Activated T-helper 2 cell treated with anti-CD3 and anti-CD28 coated beads, Interferon-gamma antibody, Interleukin-2, Interleukin-4, amounts not matched to agents 10 μg/mL and 5 μg/mL and 100 μg/mL, durations not matched to agents 14 hours and 24 hours and 36 hours (primary cell): ENCODE measurements around the gene ASGR1. TPM values are rescaled to one million over a fixed set of nuclear protein-coding genes. Genes with fewer than 3 reads are reported as not detected.
"Not testable (repeated sequence)": the region's sequence is repeated elsewhere in the genome, so short reads cannot be mapped to it uniquely, and the experiment has no call there.

Experiments used
- DNase-seq: peaks from one replicate; pipeline ENCODE4 v3.0.0; 2021; ENCODE audit warnings: low spot score
- H3K27ac Mint-ChIP-seq: one replicate; pipeline ENCODE4 v1.8.0; 2021; ENCODE audit warnings: mixed read lengths
- H3K27me3 Mint-ChIP-seq: one replicate; pipeline ENCODE4 v1.8.0; 2021; ENCODE audit warnings: low read depth, mixed read lengths
- H3K36me3 Mint-ChIP-seq: one replicate; pipeline ENCODE4 v1.8.0; 2021; ENCODE audit warnings: low read depth, mixed read lengths
- H3K4me1 Mint-ChIP-seq: one replicate; pipeline ENCODE4 v1.8.0; 2021; ENCODE audit warnings: low read depth, mixed read lengths
- H3K4me3 Mint-ChIP-seq: one replicate; pipeline ENCODE4 v1.8.0; 2021; ENCODE audit warnings: low read depth, mild to moderate bottlenecking, moderate library complexity, mixed read lengths
- H3K9me3 Mint-ChIP-seq: one replicate; pipeline ENCODE4 v1.8.0; 2021; ENCODE audit warnings: mixed read lengths
- intact Hi-C: fragments of 100-400 bp; cut with micrococcal nuclease; formaldehyde crosslinking; loops from one replicate; pipeline ENCODE4 v1.15.1; 2023
- total RNA-seq: library from RNA; stranded (reverse); gene quantifications from 2 replicates; pipeline ENCODE4 v1.2.3, GENCODE V29; 2022

The ASGR1 gene
- total RNA-seq, 1 donor from 2014 or later = 1.7 TPM

DNA sequence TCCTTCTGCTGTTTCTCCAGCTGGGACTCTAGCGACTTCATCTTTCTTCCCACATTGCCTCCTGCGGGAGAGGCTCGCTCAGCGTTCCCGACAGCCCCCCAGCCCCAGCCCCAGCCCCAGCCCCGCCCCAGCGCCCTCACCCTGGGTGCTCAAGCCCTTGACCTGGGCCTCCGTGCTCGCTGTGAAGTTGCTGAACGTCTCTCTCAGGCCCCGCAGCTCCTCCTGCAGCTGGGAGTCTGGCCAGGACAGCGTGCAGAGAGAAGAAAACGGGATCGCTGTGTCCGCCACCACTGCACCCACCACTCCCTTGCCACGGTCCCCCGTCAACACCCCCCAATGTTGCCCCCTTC is 2.4 kb downstream of the ASGR1 start:
- no peaks in the 10 kb centered on the region for H3K9me3 Mint-ChIP-seq
- no peak overlapping the region for H3K4me3 Mint-ChIP-seq
- H3K4me1 Mint-ChIP-seq = peaks cover 9% of the 10 kb centered on the region
- DNase-seq = no peak
- H3K27me3 Mint-ChIP-seq = peaks cover 11% of the 10 kb centered on the region
- intact Hi-C loops = loop anchor here (2.0 kb wide), 1 partner anchor 130 kb away; no protein-coding TSS in a partner anchor
- no peaks in the 10 kb centered on the region for H3K36me3 Mint-ChIP-seq
- H3K27ac Mint-ChIP-seq = no peak overlapping the region

DNA sequence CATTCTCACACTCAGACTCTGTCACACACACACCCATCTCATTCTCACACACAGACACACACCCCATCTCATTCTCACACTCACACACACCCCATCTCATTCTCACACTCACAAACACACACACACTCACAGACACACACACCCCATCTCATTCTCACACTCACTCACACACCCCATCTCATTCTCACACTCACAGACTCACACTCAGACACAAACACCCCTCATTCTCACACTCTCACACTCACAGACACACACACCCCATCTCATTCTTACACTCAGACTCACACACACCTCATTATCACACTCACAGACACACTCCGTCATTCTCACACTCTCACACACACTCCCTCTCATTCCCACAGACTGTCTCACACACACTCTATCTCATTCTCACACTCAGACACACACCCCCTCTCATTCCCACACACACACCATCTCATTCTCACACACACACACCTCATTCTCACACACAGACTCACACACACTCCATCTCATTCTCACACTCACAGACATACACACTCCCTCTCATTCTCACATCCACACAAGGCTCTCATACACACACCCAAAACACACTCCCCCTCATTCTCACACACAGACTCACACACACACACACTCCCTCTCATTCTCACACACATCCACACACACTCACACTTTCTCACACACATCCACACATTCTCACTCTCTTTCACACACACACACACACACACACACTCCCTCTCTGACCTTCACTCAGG is 2.9 kb downstream of the ASGR1 start:
- Mint-ChIP-seq H3K27ac (no peak overlapping the region), H3K9me3 (no peaks in the 10 kb centered on the region), H3K36me3 (no peaks in the 10 kb centered on the region), H3K4me3 (no peak overlapping the region), H3K27me3 (peaks cover 11% of the 10 kb centered on the region), H3K4me1 (peaks cover 9% of the 10 kb centered on the region)
- DNase-seq = no peak
- intact Hi-C loops = loop anchor here (2.0 kb wide), 1 partner anchor 129 kb away; no protein-coding TSS in a partner anchor

GRCh38 chr17:7175330-7175733 is 3.8 kb downstream of the ASGR1 start:
- H3K36me3 Mint-ChIP-seq = no peaks in the 10 kb centered on the region
- H3K27ac Mint-ChIP-seq = no peak overlapping the region
- peaks cover 11% of the 10 kb centered on the region for H3K27me3 Mint-ChIP-seq
- H3K9me3 Mint-ChIP-seq = no peaks in the 10 kb centered on the region
- peaks cover 9% of the 10 kb centered on the region for H3K4me1 Mint-ChIP-seq
- intact Hi-C loops = no loop called here
- no peak overlapping the region for H3K4me3 Mint-ChIP-seq
- DNase-seq = no peak

GRCh38 chr17:7174603-7175326 is 4.4 kb downstream of the ASGR1 start:
- Mint-ChIP-seq H3K36me3 (no peaks in the 10 kb centered on the region), H3K9me3 (no peaks in the 10 kb centered on the region), H3K27me3 (peaks cover 12% of the 10 kb centered on the region), H3K4me3 (no peak overlapping the region), H3K4me1 (peaks cover 9% of the 10 kb centered on the region), H3K27ac (no peak overlapping the region)
- no peak for DNase-seq
- intact Hi-C loops = no loop called here

- H3K27ac Mint-ChIP-seq = no peak overlapping the region
- no peak overlapping the region for H3K4me3 Mint-ChIP-seq
- no peaks in the 10 kb centered on the region for H3K36me3 Mint-ChIP-seq
- H3K27me3 Mint-ChIP-seq = peaks cover 12% of the 10 kb centered on the region
- H3K4me1 Mint-ChIP-seq = peaks cover 9% of the 10 kb centered on the region
- intact Hi-C loops = no loop called here
- DNase-seq = peak; percentile 46
- H3K9me3 Mint-ChIP-seq = no peaks in the 10 kb centered on the region
Observed at GRCh38 chr17:7173687-7174602, 5.2 kb downstream of the ASGR1 start.

DNA sequence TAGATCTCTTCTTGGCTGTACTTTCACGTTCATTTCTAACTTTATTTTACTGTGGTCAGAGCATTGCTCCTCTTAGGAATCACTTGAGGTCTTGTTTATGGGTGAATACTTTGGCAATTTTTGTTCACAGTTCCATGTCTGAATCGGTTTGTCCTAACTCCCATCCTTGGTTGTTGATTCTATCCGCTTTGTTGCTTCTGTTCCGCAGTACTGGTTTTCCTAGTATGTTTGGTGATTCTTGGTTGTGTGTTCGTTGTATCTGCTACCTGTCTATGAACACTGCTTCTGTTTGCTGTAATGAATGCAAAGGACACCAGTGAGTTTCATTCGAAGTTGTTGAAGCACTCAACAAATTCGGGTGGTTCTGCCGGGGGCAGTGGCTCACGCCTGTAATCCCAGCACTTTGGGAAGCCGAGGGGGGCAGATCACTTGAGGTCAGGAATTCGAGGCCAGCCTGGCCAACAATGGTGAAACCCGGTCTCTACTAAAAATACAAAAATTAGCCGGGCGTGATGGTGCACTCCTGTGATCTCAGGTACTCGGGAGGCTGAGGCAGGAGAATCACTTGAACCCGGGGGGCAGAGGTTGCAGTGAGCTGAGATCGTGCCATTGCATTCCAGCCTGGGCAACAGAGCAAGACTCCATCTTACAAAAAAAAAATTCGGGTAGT is 6.5 kb downstream of the ASGR1 start:
- H3K4me3 Mint-ChIP-seq, H3K9me3 Mint-ChIP-seq, H3K36me3 Mint-ChIP-seq, DNase-seq, H3K27me3 Mint-ChIP-seq, H3K4me1 Mint-ChIP-seq, intact Hi-C loops, H3K27ac Mint-ChIP-seq: not testable (repeated sequence)

DNA sequence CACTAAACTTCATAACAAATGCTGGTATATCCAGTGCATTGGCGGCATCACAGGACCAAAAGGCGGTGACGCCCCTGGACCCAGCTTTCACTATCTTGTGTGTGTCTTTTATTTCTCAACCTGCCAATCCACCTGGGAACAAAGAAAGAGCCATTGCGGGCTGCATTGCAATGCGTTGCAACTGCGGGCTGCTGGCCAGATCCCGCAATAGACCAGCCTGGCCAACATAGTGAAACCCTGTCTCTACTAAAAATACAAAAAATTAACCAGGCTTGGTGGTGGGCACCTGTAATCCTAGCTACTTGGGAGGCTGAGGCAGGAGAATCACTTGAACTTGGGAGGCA is 9.6 kb downstream of the ASGR1 start:
- DNase-seq, H3K4me1 Mint-ChIP-seq, H3K27ac Mint-ChIP-seq, H3K9me3 Mint-ChIP-seq, H3K36me3 Mint-ChIP-seq, intact Hi-C loops, H3K4me3 Mint-ChIP-seq: not testable (repeated sequence)
- H3K27me3 Mint-ChIP-seq = peaks cover 16% of the 10 kb centered on the region

- H3K4me1 Mint-ChIP-seq, H3K4me3 Mint-ChIP-seq, intact Hi-C loops, H3K9me3 Mint-ChIP-seq, H3K27ac Mint-ChIP-seq, H3K36me3 Mint-ChIP-seq, DNase-seq: not testable (repeated sequence)
- H3K27me3 Mint-ChIP-seq = peaks cover 16% of the 10 kb centered on the region
Observed at GRCh38 chr17:7168841-7169564, 10.2 kb downstream of the ASGR1 start.

GRCh38 chr17:7167832-7168231 is 11.3 kb downstream of the ASGR1 start:
- Mint-ChIP-seq H3K4me3 (no peak overlapping the region), H3K36me3 (no peaks in the 10 kb centered on the region), H3K27me3 (peaks cover 16% of the 10 kb centered on the region), H3K9me3 (no peaks in the 10 kb centered on the region), H3K4me1 (no peaks in the 10 kb centered on the region), H3K27ac (no peak overlapping the region)
- intact Hi-C loops = no loop called here
- DNase-seq = no peak

- no peaks in the 10 kb centered on the region for H3K36me3 Mint-ChIP-seq
Observed at GRCh38 chr17:7166873-7167272, 12.3 kb downstream of the ASGR1 start.

GRCh38 chr17:7159571-7159970 is 19.6 kb downstream of the ASGR1 start:
- H3K36me3 Mint-ChIP-seq, H3K27me3 Mint-ChIP-seq, H3K4me1 Mint-ChIP-seq, DNase-seq, H3K9me3 Mint-ChIP-seq, intact Hi-C loops, H3K27ac Mint-ChIP-seq, H3K4me3 Mint-ChIP-seq: not testable (repeated sequence)

More at GRCh38 chr17:7166873-7167272, 12.3 kb downstream of the ASGR1 start:
- no peak for DNase-seq
- intact Hi-C loops = no loop called here
- H3K9me3 Mint-ChIP-seq = no peaks in the 10 kb centered on the region
- H3K27ac Mint-ChIP-seq = no peak overlapping the region
- no peak overlapping the region for H3K4me3 Mint-ChIP-seq
- H3K4me1 Mint-ChIP-seq = no peaks in the 10 kb centered on the region
- H3K27me3 Mint-ChIP-seq = peaks cover 12% of the 10 kb centered on the region

DNA sequence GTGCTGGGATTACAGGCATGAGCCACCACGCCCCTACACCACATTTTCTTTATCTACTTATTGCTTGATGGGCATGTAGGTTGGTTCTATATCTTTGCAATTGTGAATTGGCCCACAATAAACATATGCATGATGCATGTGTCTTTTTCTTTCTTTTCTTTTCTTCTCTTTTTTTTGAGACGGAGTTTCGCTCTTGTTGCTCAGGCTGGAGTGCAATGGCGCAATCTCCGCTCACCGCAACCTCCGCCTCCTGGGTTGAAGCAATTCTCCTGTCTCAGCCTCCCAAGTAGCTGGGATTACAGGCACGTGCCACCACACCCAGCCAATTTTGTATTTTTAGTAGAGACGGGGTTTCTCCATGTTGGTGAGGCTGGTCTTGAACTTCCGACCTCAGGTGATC is 20.7 kb downstream of the ASGR1 start:
- H3K27ac Mint-ChIP-seq, H3K4me3 Mint-ChIP-seq, H3K36me3 Mint-ChIP-seq, H3K4me1 Mint-ChIP-seq, DNase-seq, intact Hi-C loops, H3K9me3 Mint-ChIP-seq: not testable (repeated sequence)
- peaks cover 17% of the 10 kb centered on the region for H3K27me3 Mint-ChIP-seq
